CD4-positive, CD25-positive, alpha-beta regulatory T cell (primary cell): ENCODE measurements around the gene NOP53. TPM values are rescaled to one million over a fixed set of nuclear protein-coding genes. Genes with fewer than 3 reads are reported as not detected.

Experiments
- ATAC-seq, 2 donors: fragments of 150-1000 bp; cut with Tn5 transposase; one replicate each; pipeline ENCODE4 v1.10.0; 2021; ENCODE audit warnings: low read depth in 2 of 2, moderate number of reproducible peaks in 2 of 2, moderate library complexity in 1 of 2
- DNase-seq, 3 donors: peaks; one replicate each; pipeline versions ENCODE4 v3.0.0 to v3.0.0-alpha.2; 2012 to 2022; ENCODE audit warnings: mixed read lengths in 1 of 3
- H3K27ac ChIP-seq: one replicate; pipeline ENCODE4 v1.7.0; 2013; ENCODE audit warnings: mild to moderate bottlenecking, low read length; ENCODE audit not compliant: insufficient read depth, poor library complexity, severe bottlenecking
- H3K27me3 ChIP-seq: one replicate; pipeline ENCODE4 v1.7.0; 2013; ENCODE audit warnings: low read length; ENCODE audit not compliant: control insufficient read depth, insufficient read depth
- H3K36me3 ChIP-seq: one replicate; pipeline ENCODE4 v1.7.0; 2013; ENCODE audit warnings: mild to moderate bottlenecking, low read length, moderate library complexity; ENCODE audit not compliant: control insufficient read depth, insufficient read depth
- H3K4me1 ChIP-seq: 2 replicates; pipeline ENCODE4 v1.7.0; 2013; ENCODE audit warnings: mild to moderate bottlenecking, low read length; ENCODE audit not compliant: insufficient read depth, control insufficient read depth, poor library complexity, severe bottlenecking
- H3K4me3 ChIP-seq: one replicate; pipeline ENCODE4 v1.7.0; 2013; ENCODE audit warnings: low read depth, mild to moderate bottlenecking, low read length, moderate library complexity
- H3K9me3 ChIP-seq, 2 experiments: 1 replicate in 1 of 2; 2 replicates in 1 of 2; pipeline ENCODE4 v1.7.0; 2013; ENCODE audit warnings: low read length in 2 of 2, mild to moderate bottlenecking in 1 of 2, moderate library complexity in 1 of 2; ENCODE audit not compliant: control insufficient read depth in 2 of 2
- H3K27ac Mint-ChIP-seq, 3 donors: one replicate each; pipeline ENCODE4 v1.8.0; 2020 to 2022; ENCODE audit warnings: mild to moderate bottlenecking in 3 of 3, mixed read lengths in 3 of 3, moderate library complexity in 2 of 3
- H3K27me3 Mint-ChIP-seq: one replicate; pipeline ENCODE4 v1.8.0; 2022; ENCODE audit warnings: mild to moderate bottlenecking, mixed read lengths
- H3K36me3 Mint-ChIP-seq: one replicate; pipeline ENCODE4 v1.8.0; 2020; ENCODE audit warnings: mixed read lengths
- H3K4me1 Mint-ChIP-seq, 4 donors: one replicate each; pipeline ENCODE4 v1.8.0; 2020 to 2022; ENCODE audit warnings: mixed read lengths in 4 of 4, mild to moderate bottlenecking in 1 of 4
- H3K4me3 Mint-ChIP-seq, 4 donors: one replicate each; pipeline ENCODE4 v1.8.0; 2020 to 2022; ENCODE audit warnings: mild to moderate bottlenecking in 4 of 4, mixed read lengths in 4 of 4, moderate library complexity in 3 of 4
- H3K9me3 Mint-ChIP-seq, 7 donors: one replicate each; pipeline ENCODE4 v1.8.0; 2020 to 2022; ENCODE audit warnings: mixed read lengths in 7 of 7, mild to moderate bottlenecking in 3 of 7, moderate library complexity in 2 of 7
- polyA plus RNA-seq, 4 donors: library from polyadenylated mRNA; unstranded; fragments of 300-500 nt; fragmentation: Illumina TruSeq; gene quantifications; one replicate each; pipeline ENCODE4 v1.2.3, GENCODE V29; 2021
- total RNA-seq: library from RNA; stranded (reverse); gene quantifications from one replicate; pipeline ENCODE4 v1.2.3, GENCODE V29; 2022

Gene NOP53
- total and polyA plus RNA-seq, 5 donors from 2014 or later = 168 to 701 (median 240) TPM

- no peaks in the 10 kb centered on the region for H3K9me3 ChIP-seq
- no peaks in the 10 kb centered on the region for H3K4me1 Mint-ChIP-seq
- no peaks in the 10 kb centered on the region for H3K36me3 ChIP-seq
These were observed 61.1 kb downstream of the NOP53 start for GRCh38 chr19:47806435-47806834.

More at GRCh38 chr19:47806435-47806834, 61.1 kb downstream of the NOP53 start:
- peaks cover 4% of the 10 kb centered on the region for H3K27me3 Mint-ChIP-seq
- no peaks in the 10 kb centered on the region for H3K9me3 Mint-ChIP-seq
- Histone ChIP-seq H3K4me1 (no peaks in the 10 kb centered on the region), H3K27ac (no peak overlapping the region), H3K4me3 (no peak overlapping the region), H3K27me3 (no peaks in the 10 kb centered on the region)
- H3K27ac Mint-ChIP-seq = no peak overlapping the region
- ATAC-seq (no peak), DNase-seq (no peak)
- no peak overlapping the region for H3K4me3 Mint-ChIP-seq
- no peaks in the 10 kb centered on the region for H3K36me3 Mint-ChIP-seq

Other genes with a start within 250 kb of the NOP53 start
- 155 TPM for gene NAPA, start 230.5 kb upstream of the NOP53 start, total RNA-seq
- gene NAPA, start 230.5 kb upstream of the NOP53 start, polyA plus RNA-seq = 100 to 1,000 TPM in 1 of 4 donors, 10 to 100 TPM in 3; 87.3 to 101 (median 92.5) TPM
- gene ZNF541, start 172.4 kb upstream of the NOP53 start, total RNA-seq = 0.52 TPM
- gene ZNF541, start 172.4 kb upstream of the NOP53 start, polyA plus RNA-seq = under 1 TPM in 3 of 4 donors, not detected in 1; 0.07 to 0.42 (median 0.23) TPM
- 43.8 TPM for gene BICRA, start 136.4 kb upstream of the NOP53 start, total RNA-seq
- under 1 TPM; 0.25 to 0.75 (median 0.49) TPM for gene BICRA, start 136.4 kb upstream of the NOP53 start, polyA plus RNA-seq
- gene EHD2, start 32.1 kb upstream of the NOP53 start, total RNA-seq = 0.86 TPM
- gene EHD2, start 32.1 kb upstream of the NOP53 start, polyA plus RNA-seq = under 1 TPM in 1 of 4 donors, not detected in 3; 0.05 TPM
- 119 TPM for gene SELENOW, start 33.2 kb downstream of the NOP53 start, total RNA-seq
- 100 to 1,000 TPM; 345 to 422 (median 391) TPM for gene SELENOW, start 33.2 kb downstream of the NOP53 start, polyA plus RNA-seq
- gene TPRX1, start 59.0 kb downstream of the NOP53 start, total RNA-seq = not detected
- gene TPRX1, start 59.0 kb downstream of the NOP53 start, polyA plus RNA-seq = not detected
- not detected for gene CRX, start 76.4 kb downstream of the NOP53 start, total RNA-seq
- not detected for gene CRX, start 76.4 kb downstream of the NOP53 start, polyA plus RNA-seq
- not detected for gene TPRX2, start 113.7 kb downstream of the NOP53 start, total RNA-seq
- gene TPRX2, start 113.7 kb downstream of the NOP53 start, polyA plus RNA-seq = not detected
- not detected for gene SULT2A1, start 140.8 kb downstream of the NOP53 start, total RNA-seq
- gene SULT2A1, start 140.8 kb downstream of the NOP53 start, polyA plus RNA-seq = not detected
- not detected for gene BSPH1, start 246.6 kb downstream of the NOP53 start, total RNA-seq
- gene BSPH1, start 246.6 kb downstream of the NOP53 start, polyA plus RNA-seq = not detected
- not detected for gene ELSPBP1, start 249.1 kb downstream of the NOP53 start, total RNA-seq
- gene ELSPBP1, start 249.1 kb downstream of the NOP53 start, polyA plus RNA-seq = not detected